ENCODE results near the gene TOM1L1.

Gene TOM1L1

DNA sequence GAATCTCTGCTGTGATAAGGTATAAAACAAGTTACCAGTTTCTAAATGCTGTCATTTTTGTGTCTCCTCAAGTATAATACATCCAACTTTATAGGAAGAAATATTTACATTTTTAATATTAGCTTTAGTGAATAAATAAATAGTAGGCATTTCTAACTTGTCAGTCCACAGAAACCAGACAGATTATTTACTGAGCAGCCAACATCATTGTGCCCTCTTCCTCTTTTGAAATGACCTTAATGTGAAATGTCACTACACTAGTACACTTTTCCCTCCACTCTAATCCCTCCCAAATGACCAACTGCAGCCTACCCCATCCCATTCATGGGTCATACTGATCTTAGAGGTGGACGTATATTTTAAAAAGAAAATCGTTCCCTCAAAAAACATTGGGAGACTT lies 77.1 kb downstream of the TOM1L1 start:
- TF ChIP-seq YY1 (IDR thresholded peaks at IDR 0.05; ENCODE audit: low read depth) (no peak), EP300 (IDR thresholded peaks at IDR 0.05; ENCODE audit: borderline replicate concordance) (no peak), TCF12 (IDR thresholded peaks at IDR 0.05; ENCODE audit: low read depth) (no peak), TAF1 (IDR thresholded peaks at IDR 0.05; ENCODE audit: low read depth) (no peak), NFIC (IDR thresholded peaks at IDR 0.05) (no peak), ZBTB7A (IDR thresholded peaks at IDR 0.05; ENCODE audit: low read depth) (no peak), CREB1 (IDR thresholded peaks at IDR 0.05; ENCODE audit: low read depth) (no peak), EGR1 (IDR thresholded peaks at IDR 0.05) (no peak)
- TF ChIP-seq, protein P1, sequence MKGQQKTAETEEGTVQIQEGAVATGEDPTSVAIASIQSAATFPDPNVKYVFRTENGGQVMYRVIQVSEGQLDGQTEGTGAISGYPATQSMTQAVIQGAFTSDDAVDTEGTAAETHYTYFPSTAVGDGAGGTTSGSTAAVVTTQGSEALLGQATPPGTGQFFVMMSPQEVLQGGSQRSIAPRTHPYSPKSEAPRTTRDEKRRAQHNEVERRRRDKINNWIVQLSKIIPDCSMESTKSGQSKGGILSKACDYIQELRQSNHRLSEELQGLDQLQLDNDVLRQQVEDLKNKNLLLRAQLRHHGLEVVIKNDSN (IDR thresholded peaks at IDR 0.05) = no peak
- TF ChIP-seq, protein P2, sequence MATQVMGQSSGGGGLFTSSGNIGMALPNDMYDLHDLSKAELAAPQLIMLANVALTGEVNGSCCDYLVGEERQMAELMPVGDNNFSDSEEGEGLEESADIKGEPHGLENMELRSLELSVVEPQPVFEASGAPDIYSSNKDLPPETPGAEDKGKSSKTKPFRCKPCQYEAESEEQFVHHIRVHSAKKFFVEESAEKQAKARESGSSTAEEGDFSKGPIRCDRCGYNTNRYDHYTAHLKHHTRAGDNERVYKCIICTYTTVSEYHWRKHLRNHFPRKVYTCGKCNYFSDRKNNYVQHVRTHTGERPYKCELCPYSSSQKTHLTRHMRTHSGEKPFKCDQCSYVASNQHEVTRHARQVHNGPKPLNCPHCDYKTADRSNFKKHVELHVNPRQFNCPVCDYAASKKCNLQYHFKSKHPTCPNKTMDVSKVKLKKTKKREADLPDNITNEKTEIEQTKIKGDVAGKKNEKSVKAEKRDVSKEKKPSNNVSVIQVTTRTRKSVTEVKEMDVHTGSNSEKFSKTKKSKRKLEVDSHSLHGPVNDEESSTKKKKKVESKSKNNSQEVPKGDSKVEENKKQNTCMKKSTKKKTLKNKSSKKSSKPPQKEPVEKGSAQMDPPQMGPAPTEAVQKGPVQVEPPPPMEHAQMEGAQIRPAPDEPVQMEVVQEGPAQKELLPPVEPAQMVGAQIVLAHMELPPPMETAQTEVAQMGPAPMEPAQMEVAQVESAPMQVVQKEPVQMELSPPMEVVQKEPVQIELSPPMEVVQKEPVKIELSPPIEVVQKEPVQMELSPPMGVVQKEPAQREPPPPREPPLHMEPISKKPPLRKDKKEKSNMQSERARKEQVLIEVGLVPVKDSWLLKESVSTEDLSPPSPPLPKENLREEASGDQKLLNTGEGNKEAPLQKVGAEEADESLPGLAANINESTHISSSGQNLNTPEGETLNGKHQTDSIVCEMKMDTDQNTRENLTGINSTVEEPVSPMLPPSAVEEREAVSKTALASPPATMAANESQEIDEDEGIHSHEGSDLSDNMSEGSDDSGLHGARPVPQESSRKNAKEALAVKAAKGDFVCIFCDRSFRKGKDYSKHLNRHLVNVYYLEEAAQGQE (IDR thresholded peaks at IDR 0.05; ENCODE audit: low read depth) = no peak

DNA sequence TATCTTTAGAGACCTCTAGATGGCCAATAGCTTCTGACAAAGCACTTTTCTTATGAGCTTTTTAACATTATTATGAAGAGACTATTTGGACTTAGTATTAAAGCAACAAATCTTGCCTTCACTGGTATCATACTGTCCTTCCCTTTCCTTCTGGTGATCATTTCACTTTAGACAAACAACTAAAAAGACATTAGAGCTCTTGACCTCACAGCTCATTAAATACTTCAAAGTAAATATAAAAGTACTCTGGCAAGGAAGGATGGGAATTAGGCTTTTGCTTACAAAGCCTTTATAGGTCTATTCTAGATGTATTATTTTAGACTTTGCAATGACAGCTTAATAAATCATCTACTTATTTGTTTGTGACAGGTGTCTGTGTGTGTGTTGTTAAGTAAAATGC lies 79.0 kb downstream of the TOM1L1 start:
- TF ChIP-seq, protein P3, sequence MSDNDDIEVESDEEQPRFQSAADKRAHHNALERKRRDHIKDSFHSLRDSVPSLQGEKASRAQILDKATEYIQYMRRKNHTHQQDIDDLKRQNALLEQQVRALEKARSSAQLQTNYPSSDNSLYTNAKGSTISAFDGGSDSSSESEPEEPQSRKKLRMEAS (IDR thresholded peaks at IDR 0.05) = no peak
- TF ChIP-seq, protein P1 (IDR thresholded peaks at IDR 0.05) = no peak
- no peak for TF ChIP-seq ZBTB7A (IDR thresholded peaks at IDR 0.05; ENCODE audit: low read depth)
- TF ChIP-seq NFIC (IDR thresholded peaks at IDR 0.05) = no peak
- TF ChIP-seq TEAD4 (IDR thresholded peaks at IDR 0.05) = no peak
- no peak for TF ChIP-seq CREB1 (IDR thresholded peaks at IDR 0.05; ENCODE audit: low read depth)
- TF ChIP-seq EGR1 (IDR thresholded peaks at IDR 0.05) = no peak
- TF ChIP-seq CEBPB (IDR thresholded peaks at IDR 0.05) = no peak
- no peak for TF ChIP-seq FOXM1 (IDR thresholded peaks at IDR 0.05; ENCODE audit: borderline replicate concordance, low read depth)
- TF ChIP-seq EP300 (IDR thresholded peaks at IDR 0.05; ENCODE audit: borderline replicate concordance) = no peak
- no peak for TF ChIP-seq YY1 (IDR thresholded peaks at IDR 0.05; ENCODE audit: low read depth)
- TF ChIP-seq TAF1 (IDR thresholded peaks at IDR 0.05; ENCODE audit: low read depth) = no peak
- TF ChIP-seq TCF12 (IDR thresholded peaks at IDR 0.05; ENCODE audit: low read depth) = no peak
- TF ChIP-seq, protein P2 (IDR thresholded peaks at IDR 0.05; ENCODE audit: low read depth) = no peak

DNA sequence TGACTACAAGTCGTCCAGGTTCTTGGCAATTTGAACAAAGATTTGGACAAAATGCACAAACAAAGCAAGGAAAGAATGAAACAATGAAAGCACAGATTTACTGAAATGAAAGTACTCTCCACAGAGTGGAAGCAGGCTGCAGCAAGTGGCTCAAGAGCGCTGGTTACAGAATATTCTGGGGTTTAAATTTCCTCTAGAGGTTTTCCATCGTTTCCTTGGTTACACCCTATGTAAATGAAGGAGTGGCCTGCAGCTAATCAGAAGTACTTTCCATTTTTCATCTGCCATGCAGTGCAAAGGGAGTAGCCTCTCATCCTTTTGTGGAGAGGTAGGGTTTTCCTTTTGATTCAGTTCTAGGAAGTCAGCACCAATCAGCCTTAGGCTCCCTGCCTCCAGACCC lies 79.7 kb downstream of the TOM1L1 start:
- no peak for TF ChIP-seq FOXM1 (IDR thresholded peaks at IDR 0.05; ENCODE audit: borderline replicate concordance, low read depth)
- TF ChIP-seq EP300 (IDR thresholded peaks at IDR 0.05; ENCODE audit: borderline replicate concordance) = no peak
- no peak for TF ChIP-seq TCF12 (IDR thresholded peaks at IDR 0.05; ENCODE audit: low read depth)
- no peak for TF ChIP-seq TEAD4 (IDR thresholded peaks at IDR 0.05)
- TF ChIP-seq YY1 (IDR thresholded peaks at IDR 0.05; ENCODE audit: low read depth) = no peak
- TF ChIP-seq CREB1 (IDR thresholded peaks at IDR 0.05; ENCODE audit: low read depth) = no peak
- TF ChIP-seq CEBPB (IDR thresholded peaks at IDR 0.05) = no peak
- TF ChIP-seq, protein P2 (IDR thresholded peaks at IDR 0.05; ENCODE audit: low read depth) = no peak
- TF ChIP-seq, protein P1 (IDR thresholded peaks at IDR 0.05) = no peak
- no peak for TF ChIP-seq ZBTB7A (IDR thresholded peaks at IDR 0.05; ENCODE audit: low read depth)
- TF ChIP-seq RAD21 (IDR thresholded peaks at IDR 0.05; ENCODE audit: low read depth) = no peak
- TF ChIP-seq, protein P3 (IDR thresholded peaks at IDR 0.05) = no peak
- TF ChIP-seq NFIC (IDR thresholded peaks at IDR 0.05) = no peak
- no peak for TF ChIP-seq TAF1 (IDR thresholded peaks at IDR 0.05; ENCODE audit: low read depth)
- TF ChIP-seq EGR1 (IDR thresholded peaks at IDR 0.05) = no peak

DNA sequence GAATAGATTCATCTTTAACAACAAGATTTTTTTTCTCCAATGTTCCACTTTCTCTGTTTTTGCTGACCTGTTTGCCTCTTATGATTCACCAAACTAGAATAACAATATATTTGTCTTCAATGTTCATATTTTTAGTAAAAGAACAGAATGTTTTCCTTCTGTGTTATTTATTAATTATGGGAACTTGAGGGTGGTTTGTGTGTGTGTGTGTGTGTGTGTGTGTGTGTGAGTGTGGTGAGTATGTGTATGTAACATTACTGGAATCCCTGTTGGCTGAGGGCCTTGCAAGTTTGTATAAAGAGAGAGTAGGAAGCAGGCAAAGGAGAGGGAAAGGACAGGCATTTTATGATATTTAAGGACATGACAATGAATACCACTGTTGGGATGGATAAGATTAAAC lies 81.7 kb downstream of the TOM1L1 start:
- no peak for TF ChIP-seq NFIC (IDR thresholded peaks at IDR 0.05)
